ENCODE results near the gene ANO4. TPM values are rescaled to one million over a fixed set of nuclear protein-coding genes. Genes with fewer than 3 reads are reported as not detected.
"Not testable (repeated sequence)": the region's sequence is repeated elsewhere in the genome, so short reads cannot be mapped to it uniquely, and the experiment has no call there.

The ANO4 gene
- polyA plus RNA-seq, 1 donor (not counting 4 experiments of a cell fraction or from before 2014, with no cell fraction given) = 18.1 TPM

GRCh38 chr12:101053203-101053602, 258.6 kb downstream of the ANO4 start:
- no peak overlapping the region for H3K9ac ChIP-seq (ENCODE audit: control insufficient read depth, extremely low read depth, insufficient read depth, low read length)
- H3K9me3 ChIP-seq (ENCODE audit: control insufficient read depth, low read depth, low read length) = no peaks in the 10 kb centered on the region
- no peak overlapping the region for H3K4me2 ChIP-seq (ENCODE audit: control insufficient read depth, extremely low read depth, insufficient read depth, low read depth, low read length)
- DNase-seq (ENCODE audit: low read depth, low spot score) = no peak
- H3K4me1 ChIP-seq (ENCODE audit: control insufficient read depth, extremely low read depth, insufficient read depth, low read length) = peaks cover 14% of the 10 kb centered on the region
- no peak overlapping the region for H3K27ac ChIP-seq (ENCODE audit: control insufficient read depth, insufficient read depth, low read length)
- H3K36me3 ChIP-seq (ENCODE audit: control insufficient read depth in 2 of 2, extremely low read depth in 1 of 2, insufficient read depth in 2 of 2, low read length in 2 of 2) = no peaks in the 10 kb centered on the region
- H3K79me2 ChIP-seq (ENCODE audit: control insufficient read depth, insufficient read depth, low read length) = no peaks in the 10 kb centered on the region
- peak; percentile 23 for FAIRE-seq
- no peak overlapping the region for H2AFZ ChIP-seq (ENCODE audit: control insufficient read depth, low read length)
- H4K20me1 ChIP-seq (ENCODE audit: control insufficient read depth, extremely low read depth, insufficient read depth, low read length) = no peaks in the 10 kb centered on the region
- H3K9me1 ChIP-seq (ENCODE audit: control insufficient read depth, extremely low read depth, insufficient read depth, low read length) = no peaks in the 10 kb centered on the region
- H3K27me3 ChIP-seq (ENCODE audit: control insufficient read depth, extremely low read depth, insufficient read depth, low read length) = no peaks in the 10 kb centered on the region
- dilution Hi-C loops (cut with MboI; ENCODE audit: extremely low pct_ligation_motif_present, low sequenced_read_pairs) = no loop called here
- H3K4me3 ChIP-seq (ENCODE audit: control insufficient read depth in 2 of 3, extremely low read depth in 1 of 3, insufficient read depth in 2 of 3, low read depth in 1 of 3, low read length in 3 of 3) = no peak overlapping the region
- TF ChIP-seq CTCF (optimal IDR thresholded peaks at IDR 0.05 in 1 of 3, IDR thresholded peaks at IDR 0.05 in 1 of 3, conservative IDR thresholded peaks at IDR 0.05 in 1 of 3; ENCODE audit: extremely low read depth in 1 of 3, insufficient read depth in 2 of 3, low read length in 3 of 3) (no peak), EZH2 (IDR thresholded peaks at IDR 0.05; ENCODE audit: low read length) (no peak)

- Histone ChIP-seq H4K20me1 (ENCODE audit: control insufficient read depth, extremely low read depth, insufficient read depth, low read length) (no peaks in the 10 kb centered on the region), H3K4me3 (ENCODE audit: control insufficient read depth in 2 of 3, extremely low read depth in 1 of 3, insufficient read depth in 2 of 3, low read depth in 1 of 3, low read length in 3 of 3) (no peak overlapping the region), H3K27me3 (ENCODE audit: control insufficient read depth, extremely low read depth, insufficient read depth, low read length) (no peaks in the 10 kb centered on the region), H3K79me2 (ENCODE audit: control insufficient read depth, insufficient read depth, low read length) (no peaks in the 10 kb centered on the region), H3K9me3 (ENCODE audit: control insufficient read depth, low read depth, low read length) (no peaks in the 10 kb centered on the region), H3K9me1 (ENCODE audit: control insufficient read depth, extremely low read depth, insufficient read depth, low read length) (no peaks in the 10 kb centered on the region), H2AFZ (ENCODE audit: control insufficient read depth, low read length) (no peak overlapping the region), H3K9ac (ENCODE audit: control insufficient read depth, extremely low read depth, insufficient read depth, low read length) (no peak overlapping the region), H3K4me1 (ENCODE audit: control insufficient read depth, extremely low read depth, insufficient read depth, low read length) (peaks cover 14% of the 10 kb centered on the region), H3K36me3 (ENCODE audit: control insufficient read depth in 2 of 2, extremely low read depth in 1 of 2, insufficient read depth in 2 of 2, low read length in 2 of 2) (no peaks in the 10 kb centered on the region), H3K4me2 (ENCODE audit: control insufficient read depth, extremely low read depth, insufficient read depth, low read depth, low read length) (no peak overlapping the region), H3K27ac (ENCODE audit: control insufficient read depth, insufficient read depth, low read length) (no peak overlapping the region)
- dilution Hi-C loops (cut with MboI; ENCODE audit: extremely low pct_ligation_motif_present, low sequenced_read_pairs) = no loop called here
- FAIRE-seq (no peak), DNase-seq (ENCODE audit: low read depth, low spot score) (no peak)
- TF ChIP-seq CTCF (optimal IDR thresholded peaks at IDR 0.05 in 1 of 3, IDR thresholded peaks at IDR 0.05 in 1 of 3, conservative IDR thresholded peaks at IDR 0.05 in 1 of 3; ENCODE audit: extremely low read depth in 1 of 3, insufficient read depth in 2 of 3, low read length in 3 of 3) = no peak
- TF ChIP-seq EZH2 (IDR thresholded peaks at IDR 0.05; ENCODE audit: low read length) = no peak
Measured at GRCh38 chr12:101055940-101056339, 261.4 kb downstream of the ANO4 start.

- H3K9me1 ChIP-seq (ENCODE audit: control insufficient read depth, extremely low read depth, insufficient read depth, low read length); H4K20me1 ChIP-seq (ENCODE audit: control insufficient read depth, extremely low read depth, insufficient read depth, low read length); H3K9ac ChIP-seq (ENCODE audit: control insufficient read depth, extremely low read depth, insufficient read depth, low read length); H3K36me3 ChIP-seq (ENCODE audit: control insufficient read depth in 2 of 2, extremely low read depth in 1 of 2, insufficient read depth in 2 of 2, low read length in 2 of 2); H3K4me3 ChIP-seq (ENCODE audit: control insufficient read depth in 2 of 3, extremely low read depth in 1 of 3, insufficient read depth in 2 of 3, low read depth in 1 of 3, low read length in 3 of 3); dilution Hi-C loops (cut with MboI; ENCODE audit: extremely low pct_ligation_motif_present, low sequenced_read_pairs); H3K27ac ChIP-seq (ENCODE audit: control insufficient read depth, insufficient read depth, low read length); H3K27me3 ChIP-seq (ENCODE audit: control insufficient read depth, extremely low read depth, insufficient read depth, low read length); H3K9me3 ChIP-seq (ENCODE audit: control insufficient read depth, low read depth, low read length); H3K79me2 ChIP-seq (ENCODE audit: control insufficient read depth, insufficient read depth, low read length); FAIRE-seq; DNase-seq (ENCODE audit: low read depth, low spot score); H3K4me1 ChIP-seq (ENCODE audit: control insufficient read depth, extremely low read depth, insufficient read depth, low read length); H3K4me2 ChIP-seq (ENCODE audit: control insufficient read depth, extremely low read depth, insufficient read depth, low read depth, low read length); H2AFZ ChIP-seq (ENCODE audit: control insufficient read depth, low read length): not testable (repeated sequence)
Measured at GRCh38 chr12:101062508-101062907, 267.9 kb downstream of the ANO4 start.

Data from keratinocyte (primary cell).